ENCODE data around the gene GAGE12G.
"Not testable (repeated sequence)": the region's sequence is repeated elsewhere in the genome, so short reads cannot be mapped to it uniquely, and the experiment has no call there.

GAGE12G gene, protein sequence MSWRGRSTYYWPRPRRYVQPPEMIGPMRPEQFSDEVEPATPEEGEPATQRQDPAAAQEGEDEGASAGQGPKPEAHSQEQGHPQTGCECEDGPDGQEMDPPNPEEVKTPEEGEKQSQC

DNA sequence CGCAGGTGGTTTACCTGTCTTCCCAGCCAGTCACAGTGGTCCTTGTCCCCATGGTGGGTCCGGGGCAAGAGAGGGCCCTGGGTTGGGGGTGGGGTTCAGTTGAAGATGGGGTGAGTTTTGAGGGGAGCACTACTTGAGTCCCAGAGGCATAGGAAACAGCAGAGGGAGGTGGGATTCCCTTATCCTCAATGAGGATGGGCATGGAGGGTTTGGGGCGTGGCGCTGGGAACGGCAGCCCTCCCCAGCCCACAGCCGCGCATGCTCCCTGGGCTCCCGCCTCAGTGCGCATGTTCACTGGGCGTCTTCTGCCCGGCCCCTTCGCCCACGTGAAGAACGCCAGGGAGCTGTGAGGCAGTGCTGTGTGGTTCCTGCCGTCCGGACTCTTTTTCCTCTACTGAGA, at the start of gene GAGE12G:
TSS of gene GAGE12G (plus strand) at position 301 of the 400 bp plus-strand sequence. CDS start 1,155 bp downstream, outside the sequence.
- not testable (repeated sequence) for DNase-seq (ENCODE audit: low read depth in 2 of 2)

DNA sequence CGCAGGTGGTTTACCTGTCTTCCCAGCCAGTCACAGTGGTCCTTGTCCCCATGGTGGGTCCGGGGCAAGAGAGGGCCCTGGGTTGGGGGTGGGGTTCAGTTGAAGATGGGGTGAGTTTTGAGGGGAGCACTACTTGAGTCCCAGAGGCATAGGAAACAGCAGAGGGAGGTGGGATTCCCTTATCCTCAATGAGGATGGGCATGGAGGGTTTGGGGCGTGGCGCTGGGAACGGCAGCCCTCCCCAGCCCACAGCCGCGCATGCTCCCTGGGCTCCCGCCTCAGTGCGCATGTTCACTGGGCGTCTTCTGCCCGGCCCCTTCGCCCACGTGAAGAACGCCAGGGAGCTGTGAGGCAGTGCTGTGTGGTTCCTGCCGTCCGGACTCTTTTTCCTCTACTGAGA, 38.3 kb upstream of the GAGE12G start, which contains the start of gene GAGE12C:
TSS of gene GAGE12C (plus strand) at position 301 of the 400 bp plus-strand sequence. CDS start 1,155 bp downstream, outside the sequence.
- DNase-seq (ENCODE audit: low read depth in 2 of 2) = not testable (repeated sequence)

DNA sequence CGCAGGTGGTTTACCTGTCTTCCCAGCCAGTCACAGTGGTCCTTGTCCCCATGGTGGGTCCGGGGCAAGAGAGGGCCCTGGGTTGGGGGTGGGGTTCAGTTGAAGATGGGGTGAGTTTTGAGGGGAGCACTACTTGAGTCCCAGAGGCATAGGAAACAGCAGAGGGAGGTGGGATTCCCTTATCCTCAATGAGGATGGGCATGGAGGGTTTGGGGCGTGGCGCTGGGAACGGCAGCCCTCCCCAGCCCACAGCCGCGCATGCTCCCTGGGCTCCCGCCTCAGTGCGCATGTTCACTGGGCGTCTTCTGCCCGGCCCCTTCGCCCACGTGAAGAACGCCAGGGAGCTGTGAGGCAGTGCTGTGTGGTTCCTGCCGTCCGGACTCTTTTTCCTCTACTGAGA, 28.8 kb upstream of the GAGE12G start, which contains the start of gene GAGE12D:
TSS of gene GAGE12D (plus strand) at position 301 of the 400 bp plus-strand sequence. CDS start 1,155 bp downstream, outside the sequence.
- DNase-seq (ENCODE audit: low read depth in 2 of 2) = not testable (repeated sequence)

DNA sequence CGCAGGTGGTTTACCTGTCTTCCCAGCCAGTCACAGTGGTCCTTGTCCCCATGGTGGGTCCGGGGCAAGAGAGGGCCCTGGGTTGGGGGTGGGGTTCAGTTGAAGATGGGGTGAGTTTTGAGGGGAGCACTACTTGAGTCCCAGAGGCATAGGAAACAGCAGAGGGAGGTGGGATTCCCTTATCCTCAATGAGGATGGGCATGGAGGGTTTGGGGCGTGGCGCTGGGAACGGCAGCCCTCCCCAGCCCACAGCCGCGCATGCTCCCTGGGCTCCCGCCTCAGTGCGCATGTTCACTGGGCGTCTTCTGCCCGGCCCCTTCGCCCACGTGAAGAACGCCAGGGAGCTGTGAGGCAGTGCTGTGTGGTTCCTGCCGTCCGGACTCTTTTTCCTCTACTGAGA, 19.2 kb upstream of the GAGE12G start, which contains the start of gene GAGE12E:
TSS of gene GAGE12E (plus strand) at position 301 of the 400 bp plus-strand sequence. CDS start 1,155 bp downstream, outside the sequence.
- not testable (repeated sequence) for DNase-seq (ENCODE audit: low read depth in 2 of 2)

DNA sequence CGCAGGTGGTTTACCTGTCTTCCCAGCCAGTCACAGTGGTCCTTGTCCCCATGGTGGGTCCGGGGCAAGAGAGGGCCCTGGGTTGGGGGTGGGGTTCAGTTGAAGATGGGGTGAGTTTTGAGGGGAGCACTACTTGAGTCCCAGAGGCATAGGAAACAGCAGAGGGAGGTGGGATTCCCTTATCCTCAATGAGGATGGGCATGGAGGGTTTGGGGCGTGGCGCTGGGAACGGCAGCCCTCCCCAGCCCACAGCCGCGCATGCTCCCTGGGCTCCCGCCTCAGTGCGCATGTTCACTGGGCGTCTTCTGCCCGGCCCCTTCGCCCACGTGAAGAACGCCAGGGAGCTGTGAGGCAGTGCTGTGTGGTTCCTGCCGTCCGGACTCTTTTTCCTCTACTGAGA, 9.7 kb upstream of the GAGE12G start, which contains the start of gene GAGE12F:
TSS of gene GAGE12F (plus strand) at position 301 of the 400 bp plus-strand sequence. CDS start 1,155 bp downstream, outside the sequence.
- not testable (repeated sequence) for DNase-seq (ENCODE audit: low read depth in 2 of 2)

DNA sequence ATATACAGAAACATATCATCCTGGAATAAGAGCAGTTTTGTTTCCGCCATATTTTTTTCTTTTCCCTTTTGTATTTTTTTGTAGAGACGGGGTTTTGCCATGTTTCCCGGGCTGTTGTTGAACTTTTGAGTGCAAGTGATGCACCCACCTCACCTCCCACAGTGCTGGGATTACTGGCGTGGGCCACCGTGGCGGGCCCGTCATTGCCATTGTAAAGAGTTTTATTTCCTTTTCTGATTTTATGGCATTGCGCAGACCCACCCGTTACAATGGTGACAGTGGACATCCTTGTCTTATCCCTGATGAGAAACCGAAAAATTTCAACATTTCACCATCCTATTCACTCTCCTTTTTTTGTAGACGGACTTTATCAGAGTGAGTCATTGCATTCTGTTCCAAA, 1.5 kb upstream of the GAGE12G start:
- not testable (repeated sequence) for DNase-seq (ENCODE audit: low read depth in 2 of 2)

DNA sequence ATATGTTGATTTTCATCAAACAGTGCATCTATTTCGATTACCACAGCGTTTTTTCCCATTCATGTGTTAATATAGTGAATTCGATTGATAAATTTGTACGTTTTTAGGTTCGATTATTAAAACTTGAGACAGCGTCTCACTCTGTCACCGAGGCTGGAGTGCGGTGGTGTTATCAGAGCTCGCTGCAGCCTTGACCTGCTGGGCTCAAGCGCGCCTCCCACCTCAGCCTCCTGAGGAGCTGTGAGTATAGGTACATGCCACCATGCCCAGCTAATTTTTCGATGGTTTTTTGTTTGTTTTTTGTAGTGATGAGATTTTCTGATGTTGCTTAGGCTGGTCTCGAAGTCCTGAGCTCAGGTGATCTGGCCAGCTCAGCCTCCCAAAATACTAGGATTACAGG, 1.0 kb upstream of the GAGE12G start:
- not testable (repeated sequence) for DNase-seq (ENCODE audit: low read depth in 2 of 2)

DNA sequence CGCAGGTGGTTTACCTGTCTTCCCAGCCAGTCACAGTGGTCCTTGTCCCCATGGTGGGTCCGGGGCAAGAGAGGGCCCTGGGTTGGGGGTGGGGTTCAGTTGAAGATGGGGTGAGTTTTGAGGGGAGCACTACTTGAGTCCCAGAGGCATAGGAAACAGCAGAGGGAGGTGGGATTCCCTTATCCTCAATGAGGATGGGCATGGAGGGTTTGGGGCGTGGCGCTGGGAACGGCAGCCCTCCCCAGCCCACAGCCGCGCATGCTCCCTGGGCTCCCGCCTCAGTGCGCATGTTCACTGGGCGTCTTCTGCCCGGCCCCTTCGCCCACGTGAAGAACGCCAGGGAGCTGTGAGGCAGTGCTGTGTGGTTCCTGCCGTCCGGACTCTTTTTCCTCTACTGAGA, 9.4 kb downstream of the GAGE12G start, which contains the start of gene GAGE12H:
TSS of gene GAGE12H (plus strand) at position 301 of the 400 bp plus-strand sequence. CDS start 1,155 bp downstream, outside the sequence.
- DNase-seq (ENCODE audit: low read depth in 2 of 2) = not testable (repeated sequence)

DNA sequence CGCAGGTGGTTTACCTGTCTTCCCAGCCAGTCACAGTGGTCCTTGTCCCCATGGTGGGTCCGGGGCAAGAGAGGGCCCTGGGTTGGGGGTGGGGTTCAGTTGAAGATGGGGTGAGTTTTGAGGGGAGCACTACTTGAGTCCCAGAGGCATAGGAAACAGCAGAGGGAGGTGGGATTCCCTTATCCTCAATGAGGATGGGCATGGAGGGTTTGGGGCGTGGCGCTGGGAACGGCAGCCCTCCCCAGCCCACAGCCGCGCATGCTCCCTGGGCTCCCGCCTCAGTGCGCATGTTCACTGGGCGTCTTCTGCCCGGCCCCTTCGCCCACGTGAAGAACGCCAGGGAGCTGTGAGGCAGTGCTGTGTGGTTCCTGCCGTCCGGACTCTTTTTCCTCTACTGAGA, 19.0 kb downstream of the GAGE12G start, which contains the start of gene GAGE2A:
TSS of gene GAGE2A (plus strand) at position 301 of the 400 bp plus-strand sequence. CDS start 1,155 bp downstream, outside the sequence.
- not testable (repeated sequence) for DNase-seq (ENCODE audit: low read depth in 2 of 2)

DNA sequence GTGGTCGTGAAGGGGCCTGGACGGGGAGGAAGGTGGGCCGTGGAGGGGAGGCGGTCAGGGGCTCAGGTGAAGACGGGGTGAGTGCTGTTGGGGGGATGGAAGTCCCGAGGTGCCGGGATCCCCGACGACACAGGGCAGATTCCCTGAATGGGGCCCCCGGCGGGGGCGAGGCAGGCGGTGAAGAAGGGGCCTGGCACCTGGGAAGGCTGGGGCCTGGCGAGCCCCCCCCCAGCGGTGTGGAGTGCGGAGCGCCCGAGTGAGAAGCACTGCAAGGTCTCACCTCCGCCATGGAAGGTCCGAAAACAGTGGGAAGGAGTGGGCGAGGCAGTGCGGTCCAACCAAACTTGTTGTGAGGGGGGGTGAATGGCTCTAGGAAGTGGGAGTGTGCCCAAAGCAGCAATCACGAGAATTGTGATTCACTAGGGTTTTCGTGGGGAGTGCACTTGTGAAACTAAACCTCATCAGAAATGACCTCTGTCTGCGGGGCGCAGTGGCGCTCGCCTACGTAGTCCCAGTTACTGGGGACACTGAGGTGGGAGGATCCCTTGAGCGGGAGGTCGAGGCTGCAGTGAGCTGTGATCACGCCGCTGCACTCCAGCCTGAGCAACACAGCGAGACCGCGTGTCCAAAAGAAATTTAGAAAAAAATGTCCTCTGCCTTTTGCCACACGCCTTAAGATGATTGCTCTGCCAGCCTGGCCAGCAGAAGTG, 19.7 kb downstream of the GAGE12G start:
- not testable (repeated sequence) for DNase-seq (ENCODE audit: low read depth in 2 of 2)

DNA sequence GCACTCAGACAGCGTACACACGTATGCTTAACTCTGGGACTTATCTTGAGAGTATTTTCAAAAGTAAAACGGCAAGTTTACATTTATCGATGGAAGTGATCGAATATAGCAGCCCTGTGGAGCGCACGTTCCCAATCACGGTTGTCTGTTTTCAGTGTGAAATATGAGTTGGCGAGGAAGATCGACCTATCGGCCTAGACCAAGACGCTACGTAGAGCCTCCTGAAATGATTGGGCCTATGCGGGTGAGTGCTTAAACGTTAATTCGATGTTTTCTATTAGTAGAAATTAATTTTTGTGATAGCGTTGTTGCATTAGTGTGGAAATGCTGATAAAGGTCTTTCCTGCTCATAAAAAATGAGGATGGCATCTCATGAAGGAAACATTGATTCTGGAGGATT, 20.3 kb downstream of the GAGE12G start:
- DNase-seq (ENCODE audit: low read depth in 2 of 2) = not testable (repeated sequence)

DNA sequence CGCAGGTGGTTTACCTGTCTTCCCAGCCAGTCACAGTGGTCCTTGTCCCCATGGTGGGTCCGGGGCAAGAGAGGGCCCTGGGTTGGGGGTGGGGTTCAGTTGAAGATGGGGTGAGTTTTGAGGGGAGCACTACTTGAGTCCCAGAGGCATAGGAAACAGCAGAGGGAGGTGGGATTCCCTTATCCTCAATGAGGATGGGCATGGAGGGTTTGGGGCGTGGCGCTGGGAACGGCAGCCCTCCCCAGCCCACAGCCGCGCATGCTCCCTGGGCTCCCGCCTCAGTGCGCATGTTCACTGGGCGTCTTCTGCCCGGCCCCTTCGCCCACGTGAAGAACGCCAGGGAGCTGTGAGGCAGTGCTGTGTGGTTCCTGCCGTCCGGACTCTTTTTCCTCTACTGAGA, 28.5 kb downstream of the GAGE12G start, which contains the start of gene GAGE1:
TSS of gene GAGE1 (plus strand) at position 301 of the 400 bp plus-strand sequence. CDS start 1,155 bp downstream, outside the sequence.
- DNase-seq (ENCODE audit: low read depth in 2 of 2) = not testable (repeated sequence)

DNA sequence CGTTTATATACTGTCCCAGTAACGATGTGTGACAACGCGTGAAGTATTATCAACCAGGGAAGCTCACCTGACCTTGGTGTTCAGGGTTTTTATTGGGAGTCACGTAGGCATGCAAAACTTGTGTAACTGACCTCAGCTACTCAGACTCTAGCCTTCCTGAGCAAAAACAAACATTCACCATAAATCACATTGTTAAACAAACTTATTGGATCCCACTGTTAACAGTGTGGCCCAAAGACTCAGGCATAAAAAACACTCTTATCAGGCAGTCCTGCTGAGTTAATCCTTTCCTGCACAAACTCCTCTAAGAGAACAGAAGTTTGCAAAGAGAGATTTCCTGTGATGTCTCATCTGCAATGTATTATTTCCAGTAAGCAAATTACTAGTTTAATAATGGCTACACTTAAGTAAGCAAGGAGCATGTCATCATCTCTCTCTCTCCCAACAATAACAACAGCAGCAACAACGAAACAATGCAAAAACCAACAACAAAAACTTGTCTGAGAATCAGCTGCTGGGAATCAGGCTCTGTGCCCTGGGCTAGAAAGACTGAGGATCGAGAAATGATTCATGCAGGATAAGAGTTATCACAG, 40.6 kb downstream of the GAGE12G start:
- no peak for DNase-seq (ENCODE audit: low read depth in 2 of 2)

DNA sequence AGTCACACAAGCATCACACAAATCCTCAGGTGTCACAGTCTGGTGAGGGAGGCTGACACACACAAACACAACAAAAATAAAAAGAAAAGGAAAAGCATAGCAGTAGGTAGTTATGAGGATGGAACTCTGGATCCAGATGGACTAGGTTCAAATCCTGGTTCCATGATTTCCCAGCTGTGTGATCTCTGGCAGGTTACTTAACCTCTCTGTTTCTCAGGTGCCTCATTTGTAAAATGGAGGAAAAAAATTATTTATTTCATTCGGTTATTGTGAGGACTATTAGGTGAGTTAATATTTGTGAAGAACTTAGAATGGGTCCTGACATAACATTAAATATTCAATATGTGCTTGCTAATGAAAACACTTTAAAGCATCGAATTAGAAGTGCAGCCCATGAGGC, 48.4 kb downstream of the GAGE12G start:
- DNase-seq (ENCODE audit: low read depth in 2 of 2) = no peak
